GM21529 (cell line): ENCODE data around the gene LRRIQ1.
A peak's percentile ranks its signal among the peaks of the same experiment; 100 is the strongest.

Source experiments
- ATAC-seq: cut with Tn5 transposase; IDR thresholded peaks from one replicate; pipeline ENCODE4 v1.9.1; 2021; ENCODE audit not compliant: unreplicated experiment

LRRIQ1 gene

GRCh38 chr12:85057370-85057963, 21.3 kb downstream of the LRRIQ1 start:
- ATAC-seq, result peak; percentile 89

GRCh38 chr12:85058339-85058738, 22.2 kb downstream of the LRRIQ1 start:
- no peak for ATAC-seq

DNA sequence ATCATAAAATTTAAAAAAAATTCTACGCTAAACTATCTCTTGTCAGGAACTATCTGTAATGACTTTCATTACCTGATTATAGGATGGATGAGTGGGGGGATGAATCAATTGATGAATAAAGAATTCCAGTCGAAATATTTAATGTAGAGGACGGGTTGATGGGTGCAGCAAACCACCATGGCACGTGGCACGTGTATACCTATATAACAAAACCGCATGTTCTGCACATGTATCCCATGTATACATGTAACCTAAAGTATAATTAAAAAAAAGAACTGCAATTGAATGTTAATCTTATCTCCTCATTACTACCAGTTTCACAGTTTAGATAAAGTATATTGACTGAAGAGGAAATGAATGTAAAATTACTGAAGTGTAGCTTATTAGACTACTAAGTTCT, 23.4 kb downstream of the LRRIQ1 start:
- no peak for ATAC-seq

DNA sequence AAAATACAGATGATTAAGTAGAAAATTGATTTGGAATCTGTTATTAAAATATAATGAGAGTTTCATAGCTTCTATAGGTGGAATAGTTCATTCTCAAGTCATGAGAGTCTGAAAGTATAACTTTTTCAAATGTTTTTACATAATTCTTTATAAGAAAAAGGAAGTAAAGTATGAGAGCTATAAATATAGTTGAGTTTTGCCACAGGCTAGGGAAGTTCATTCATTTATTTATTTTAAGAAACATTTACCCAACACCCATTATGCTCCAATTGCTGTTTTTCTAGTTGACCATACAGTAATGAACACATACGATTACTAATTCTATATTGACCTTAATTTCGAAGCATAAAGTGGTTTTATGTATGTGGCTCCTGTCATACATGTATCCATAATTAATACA, 24.8 kb downstream of the LRRIQ1 start:
- no peak for ATAC-seq

DNA sequence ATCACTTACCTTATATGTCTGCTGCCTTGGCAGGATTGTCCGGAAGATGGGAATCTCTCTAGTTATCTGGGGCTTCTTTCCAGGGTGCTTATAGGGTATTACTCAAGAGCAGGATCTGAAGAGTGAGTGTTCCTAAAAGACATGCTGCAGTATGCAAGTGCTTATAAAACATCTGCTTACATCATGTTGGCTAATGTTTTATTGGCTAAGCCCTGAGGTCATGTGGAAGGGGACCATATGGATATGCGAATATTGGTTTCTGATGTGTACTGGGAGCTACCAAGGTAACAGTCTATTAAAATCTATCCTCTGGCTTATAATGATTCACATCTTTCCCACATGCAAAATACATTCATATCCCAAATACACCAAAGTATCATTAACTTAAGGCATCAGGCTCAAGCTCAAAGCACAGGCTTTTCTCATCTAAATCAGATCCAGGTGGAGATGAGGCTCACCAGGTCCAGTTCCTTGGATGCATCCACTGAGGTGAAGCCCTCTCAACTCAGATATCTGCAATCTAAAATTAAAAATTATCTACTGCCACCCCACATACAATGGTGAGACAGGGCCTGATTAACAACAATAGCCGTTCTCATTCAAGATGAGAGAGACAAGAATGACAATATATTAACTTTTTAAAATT, 29.8 kb downstream of the LRRIQ1 start:
- ATAC-seq, result no peak

DNA sequence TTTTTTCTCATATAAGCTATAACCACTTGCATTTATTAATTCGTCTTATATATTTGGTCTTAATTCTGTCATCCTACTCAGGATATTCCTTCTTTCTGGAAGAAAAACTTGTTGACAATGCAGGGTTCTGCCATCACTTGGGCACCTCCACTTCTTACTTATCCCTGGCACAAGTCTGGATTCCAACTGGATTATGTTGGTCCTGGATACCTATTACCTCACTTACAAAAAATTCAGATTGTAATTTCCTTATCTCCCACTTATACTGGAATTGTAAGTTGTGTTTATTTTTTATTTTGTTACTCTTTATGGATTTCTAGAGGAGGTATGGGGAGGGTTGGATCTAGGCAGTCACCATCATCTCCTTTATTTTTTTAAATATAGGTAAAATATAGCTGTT, 36.7 kb downstream of the LRRIQ1 start:
- ATAC-seq, result no peak

DNA sequence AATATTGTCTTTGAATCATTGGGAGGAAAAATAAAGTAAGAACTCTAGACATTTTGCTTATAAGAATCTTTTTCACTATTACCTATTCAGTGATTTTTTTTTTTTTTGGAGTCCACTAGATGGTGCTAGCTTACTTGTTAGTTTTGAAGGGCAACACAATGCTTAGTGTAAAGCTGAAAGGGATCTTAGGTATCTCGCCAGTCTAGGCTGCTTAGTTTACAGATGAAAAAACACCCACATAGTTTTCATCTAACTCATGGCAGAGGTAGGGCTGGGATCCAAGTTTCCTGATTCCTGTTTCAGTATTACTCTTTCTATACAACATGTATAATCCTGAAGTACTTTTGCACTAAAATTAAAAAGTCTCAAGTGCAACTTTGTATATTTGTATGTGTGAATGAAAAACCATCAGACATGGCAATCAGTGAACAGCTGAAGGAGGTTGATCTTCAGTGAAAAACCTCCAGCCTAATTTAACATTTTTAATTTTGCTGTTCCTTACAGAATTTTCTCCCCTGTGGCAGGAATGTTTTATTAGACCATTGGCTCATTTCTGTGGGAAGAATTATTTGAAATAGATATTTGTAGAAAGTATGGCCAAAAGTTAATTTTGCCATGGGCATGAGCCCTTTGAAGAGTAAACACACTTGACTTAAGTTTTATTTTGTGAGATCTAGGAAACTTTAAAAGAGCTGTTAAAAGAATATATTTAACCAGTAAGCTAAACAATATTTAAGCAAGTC, 40.7 kb downstream of the LRRIQ1 start:
- ATAC-seq, result peak; percentile 84

- ATAC-seq, result no peak
These were observed 48.9 kb downstream of the LRRIQ1 start for GRCh38 chr12:85085066-85085465.

DNA sequence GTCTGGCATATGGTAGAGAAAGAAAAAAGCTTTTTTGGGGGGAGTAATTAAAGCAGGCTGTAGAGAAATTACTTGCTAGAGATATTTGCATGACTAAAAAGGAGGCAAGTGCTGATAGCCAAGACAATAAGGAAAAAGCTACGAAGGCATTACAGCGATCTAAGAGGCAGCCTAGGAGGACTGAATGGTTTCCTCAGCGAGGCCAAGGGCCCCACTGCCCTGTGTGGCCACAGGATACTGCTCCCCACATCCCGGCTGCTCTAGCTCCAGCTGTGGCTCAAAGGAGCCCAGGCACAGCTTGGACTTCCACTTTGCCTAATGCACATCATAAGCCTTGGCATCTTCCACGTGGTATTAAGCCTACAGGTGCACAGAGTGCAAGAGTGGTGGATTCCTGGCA, 53.6 kb downstream of the LRRIQ1 start:
- no peak for ATAC-seq

DNA sequence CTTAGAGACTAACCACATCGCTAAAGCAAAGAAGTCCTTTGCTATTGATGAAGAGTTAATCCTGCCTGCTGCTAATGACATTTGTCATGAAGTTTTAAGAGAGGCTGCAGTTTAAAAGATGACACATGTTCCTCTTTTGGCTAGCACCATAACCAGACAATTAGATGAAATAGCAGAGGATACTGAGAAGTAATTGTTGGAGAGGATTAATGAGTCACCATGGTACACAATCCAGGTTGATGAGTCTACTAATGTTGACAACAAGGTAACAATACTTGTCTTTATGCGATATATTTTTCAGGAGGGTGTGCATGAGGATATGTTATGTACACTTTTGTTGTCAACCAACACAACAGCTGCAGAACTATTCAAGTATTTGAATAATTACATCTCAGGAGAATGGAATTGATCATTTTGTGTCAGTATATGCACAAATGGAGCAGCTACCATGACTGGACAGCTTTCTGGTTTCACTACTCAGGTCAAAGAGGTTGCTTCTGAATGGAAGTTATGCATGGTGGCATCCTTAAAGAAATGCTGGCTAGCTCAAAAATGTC, 56.7 kb downstream of the LRRIQ1 start:
- ATAC-seq, result no peak

DNA sequence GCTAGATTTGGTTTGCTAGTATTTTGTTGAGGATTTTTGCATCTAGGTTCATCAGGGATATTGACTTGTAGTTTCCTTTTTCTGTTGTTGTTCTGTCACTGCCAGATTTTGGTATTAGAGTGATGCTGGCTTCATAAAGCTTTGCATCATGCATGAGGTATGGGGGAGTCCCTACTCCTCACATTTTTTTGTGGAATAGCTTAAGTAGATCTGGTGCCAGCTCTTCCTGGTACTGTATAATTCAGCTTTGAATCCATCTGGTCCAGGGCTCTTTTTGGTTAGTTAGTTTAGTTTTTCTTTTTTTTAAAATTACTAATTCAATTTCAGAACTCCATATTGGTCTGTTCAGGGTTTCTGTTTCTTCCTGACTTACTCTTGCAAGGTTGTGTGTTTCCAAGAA, 59.4 kb downstream of the LRRIQ1 start:
- no peak for ATAC-seq

DNA sequence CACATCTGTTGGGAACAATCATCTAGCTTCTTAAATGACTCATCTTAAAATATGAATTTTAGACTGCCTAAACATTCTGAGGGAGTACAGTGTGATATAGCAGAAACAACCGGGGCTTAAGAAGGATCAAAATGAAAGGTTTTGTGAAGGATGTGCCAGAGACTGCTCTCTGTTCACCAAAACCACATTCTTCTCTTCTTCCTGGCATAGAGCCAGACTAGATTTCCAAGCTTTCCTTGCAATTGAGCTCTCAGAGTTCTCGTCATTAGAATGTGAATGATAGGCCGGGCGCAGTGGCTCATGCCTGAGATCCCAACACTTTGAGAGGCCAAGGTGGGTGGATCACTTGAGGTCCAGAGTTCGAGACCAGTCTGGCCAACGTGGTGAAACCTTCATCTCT, 94.5 kb downstream of the LRRIQ1 start:
- ATAC-seq, result no peak

- no peak for ATAC-seq
These were observed 102.7 kb downstream of the LRRIQ1 start for GRCh38 chr12:85138833-85139232.

- ATAC-seq, result no peak
These were observed 111.2 kb downstream of the LRRIQ1 start for GRCh38 chr12:85147331-85147730.

DNA sequence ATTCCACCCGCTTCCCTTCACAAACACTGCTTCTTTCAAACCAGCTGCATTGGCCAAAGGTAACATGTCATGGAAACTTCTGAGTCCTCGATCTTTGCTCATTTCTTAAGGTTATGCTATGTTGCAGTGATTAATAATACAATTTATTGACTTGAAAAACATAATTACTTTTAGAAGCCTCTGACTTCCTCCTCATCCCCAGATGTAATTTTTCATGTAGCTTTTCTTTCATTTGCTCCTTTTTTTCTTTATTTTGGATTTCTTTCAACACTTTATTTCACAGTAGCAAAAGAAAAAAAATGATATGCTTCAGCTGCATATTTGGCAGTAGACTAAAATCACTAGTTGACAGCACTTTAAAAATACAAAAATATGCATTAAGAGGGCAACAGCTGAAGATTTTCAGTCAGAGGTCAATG, 116.2 kb downstream of the LRRIQ1 start:
- ATAC-seq, result no peak

DNA sequence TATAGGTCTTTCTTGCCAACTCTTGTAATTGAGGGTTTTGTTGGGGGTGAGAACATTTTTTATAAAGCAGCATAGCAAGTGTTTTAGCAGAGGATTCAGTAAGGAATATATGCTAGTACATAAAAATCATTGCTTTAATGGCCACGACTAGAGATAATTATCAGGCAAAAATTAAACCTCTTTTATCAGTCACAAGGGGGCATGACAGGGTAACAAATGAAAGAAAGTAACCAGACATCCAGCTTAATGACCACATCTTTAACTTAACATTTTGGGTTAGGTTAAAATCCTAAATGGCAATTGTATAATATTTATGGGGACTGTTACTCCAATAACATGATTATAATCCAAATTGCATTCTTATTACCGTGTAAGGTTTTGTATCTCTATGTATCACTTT, 119.6 kb downstream of the LRRIQ1 start:
- ATAC-seq, result no peak

DNA sequence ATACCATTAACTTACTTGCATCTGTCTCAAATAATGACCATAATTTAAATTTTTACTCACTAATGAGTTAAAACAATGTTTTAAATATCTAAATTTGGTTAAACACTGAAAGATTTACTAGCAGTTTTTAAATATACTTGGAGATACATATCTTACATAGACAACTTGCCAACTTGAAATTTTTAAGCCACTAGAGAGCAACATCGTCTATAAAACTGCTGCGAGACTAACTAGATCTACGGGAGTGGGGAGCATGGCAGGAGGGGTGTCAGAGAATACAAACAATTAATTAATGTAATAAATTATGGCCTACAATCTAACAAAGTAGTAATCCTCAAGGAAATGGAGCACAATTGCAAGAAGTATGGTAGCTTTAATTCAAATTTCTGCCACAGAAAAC, 120.4 kb downstream of the LRRIQ1 start:
- no peak for ATAC-seq

- ATAC-seq, result no peak
These were observed 121.0 kb downstream of the LRRIQ1 start for GRCh38 chr12:85157035-85157603.

DNA sequence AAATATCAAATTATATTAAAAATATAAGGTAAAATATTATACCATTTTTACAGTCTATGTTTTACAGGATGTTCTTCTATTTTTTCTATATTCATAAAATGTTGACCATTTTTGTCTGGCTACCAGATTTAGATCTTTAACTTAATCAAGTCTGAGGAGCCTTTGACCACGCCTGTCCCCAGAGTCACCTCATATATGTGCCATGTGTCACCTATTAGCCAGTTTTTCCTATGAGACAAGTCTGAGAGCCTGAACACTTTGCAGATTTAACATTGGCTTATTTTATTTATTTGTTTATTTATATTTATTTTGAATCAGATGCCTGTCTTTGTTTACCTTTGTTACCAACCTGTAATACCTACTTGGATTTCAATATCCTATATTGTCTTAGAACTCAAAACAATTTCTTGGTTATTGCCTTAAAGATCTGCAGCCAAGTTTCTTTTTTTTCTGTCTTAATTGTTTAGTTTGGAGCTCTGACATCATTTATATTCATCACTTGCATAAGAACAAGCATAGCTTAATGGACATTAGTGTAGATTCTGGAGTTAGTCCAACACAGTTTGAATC, 127.7 kb downstream of the LRRIQ1 start:
- no peak for ATAC-seq

GRCh38 chr12:85179680-85180270, 143.6 kb downstream of the LRRIQ1 start:
- no peak for ATAC-seq

DNA sequence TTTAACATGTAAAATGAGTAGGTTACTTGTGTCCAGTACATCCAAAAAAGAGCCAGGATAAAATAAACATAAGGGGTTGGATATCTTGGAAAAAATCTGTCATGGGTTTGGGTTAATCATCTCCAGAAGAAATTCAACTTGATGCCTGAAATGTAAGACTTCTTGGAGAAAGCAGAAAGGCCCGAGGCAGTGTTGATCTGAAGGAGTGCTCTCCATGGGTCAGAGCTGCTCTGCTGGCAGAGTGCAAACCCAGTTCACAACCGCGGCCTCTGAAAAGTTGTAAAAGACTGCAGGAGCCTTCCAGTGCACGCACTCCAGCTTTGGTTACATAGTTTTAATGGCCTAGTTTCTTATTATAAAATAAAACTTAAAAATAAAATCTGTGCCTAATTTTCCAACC, 146.5 kb downstream of the LRRIQ1 start:
- ATAC-seq, result no peak
